CD14-positive monocyte (primary cell): Measurements from ENCODE around the gene WDR48. TPM values are rescaled to one million over a fixed set of nuclear protein-coding genes. Genes with fewer than 3 reads are reported as not detected.
A peak's percentile ranks its signal among the peaks of the same experiment; 100 is the strongest.

Experiments
- DNase-seq, 3 donors: peaks; one replicate each; pipeline ENCODE4 v3.0.0-alpha.2; 2011 to 2022
- H2AFZ ChIP-seq: 2 replicates; pipeline ENCODE4 v1.6.0; 2012; ENCODE audit warnings: mild to moderate bottlenecking, low read depth, low read length, inconsistent platforms; ENCODE audit not compliant: insufficient read depth, poor library complexity, severe bottlenecking
- H3K27ac ChIP-seq, 2 donors: 1 replicate in 1 of 2; 2 replicates in 1 of 2; pipeline ENCODE4 v1.5.1; 2012 to 2013; ENCODE audit warnings: low read length in 2 of 2, control low read depth in 1 of 2, inconsistent platforms in 1 of 2, low read depth in 1 of 2, mild to moderate bottlenecking in 1 of 2
- H3K27me3 ChIP-seq, 2 donors: one replicate each; pipeline versions ENCODE4 v1.6.0 to v1.6.1; 2011 to 2013; ENCODE audit warnings: low read length in 2 of 2; ENCODE audit not compliant: control insufficient read depth in 2 of 2, insufficient read depth in 2 of 2
- H3K36me3 ChIP-seq, 2 donors: replicated peaks in 1 of 2; 1 replicate in 1 of 2; 2 replicates in 1 of 2; pipeline versions ENCODE4 v1.5.1 to v1.6.1; 2012 to 2013; ENCODE audit warnings: low read length in 2 of 2, control low read depth in 1 of 2, inconsistent platforms in 1 of 2, mild to moderate bottlenecking in 1 of 2; ENCODE audit not compliant: insufficient read depth in 2 of 2, control insufficient read depth in 1 of 2
- H3K4me1 ChIP-seq, 2 donors: 1 replicate in 1 of 2; 2 replicates in 1 of 2; pipeline versions ENCODE4 v1.5.1 to v1.6.1; 2012 to 2013; ENCODE audit warnings: low read length in 2 of 2, control low read depth in 1 of 2, inconsistent platforms in 1 of 2, mild to moderate bottlenecking in 1 of 2, moderate library complexity in 1 of 2; ENCODE audit not compliant: insufficient read depth in 2 of 2, control insufficient read depth in 1 of 2
- H3K4me2 ChIP-seq: replicated peaks from 2 replicates; pipeline ENCODE3; 2012; ENCODE audit warnings: low read length, moderate library complexity, mild to moderate bottlenecking; ENCODE audit not compliant: poor library complexity, severe bottlenecking; ENCODE audit errors: extremely low read depth
- H3K4me3 ChIP-seq, 3 experiments: fragments of 200-600 bp in 1 of 3; sonication (generic) in 1 of 3; replicated peaks in 1 of 3; 1 replicate in 2 of 3; 2 replicates in 1 of 3; pipeline ENCODE4 v1.5.1; 2011 to 2013; ENCODE audit warnings: low read length in 3 of 3, mild to moderate bottlenecking in 3 of 3, control low read depth in 2 of 3, low read depth in 2 of 3, inconsistent platforms in 1 of 3, moderate library complexity in 1 of 3
- H3K79me2 ChIP-seq: 2 replicates; pipeline ENCODE4 v1.6.0; 2012; ENCODE audit warnings: mild to moderate bottlenecking, control low read depth, inconsistent platforms, low read length, moderate library complexity; ENCODE audit not compliant: insufficient read depth
- H3K9ac ChIP-seq: 2 replicates; pipeline ENCODE4 v1.6.0; 2017; ENCODE audit warnings: low read length, mild to moderate bottlenecking; ENCODE audit not compliant: insufficient read depth, poor library complexity, severe bottlenecking
- H3K9me3 ChIP-seq, 2 donors: replicated peaks in 1 of 2; 1 replicate in 1 of 2; 2 replicates in 1 of 2; pipeline versions ENCODE4 v1.5.1 to v1.6.1; 2012 to 2013; ENCODE audit warnings: low read length in 2 of 2, control low read depth in 1 of 2; ENCODE audit not compliant: control insufficient read depth in 1 of 2, insufficient read depth in 1 of 2
- H4K20me1 ChIP-seq: 2 replicates; pipeline ENCODE4 v1.6.0; 2012; ENCODE audit warnings: mild to moderate bottlenecking, low read length, control low read depth, moderate library complexity; ENCODE audit not compliant: insufficient read depth
- H3K27ac Mint-ChIP-seq, 7 donors: one replicate each; pipeline ENCODE4 v1.8.0; 2020; ENCODE audit warnings: mild to moderate bottlenecking in 7 of 7, mixed read lengths in 7 of 7, moderate library complexity in 6 of 7, inconsistent platforms in 2 of 7
- H3K27me3 Mint-ChIP-seq, 3 donors: one replicate each; pipeline ENCODE4 v1.8.0; 2021 to 2022; ENCODE audit warnings: low read depth in 3 of 3, mild to moderate bottlenecking in 3 of 3, mixed read lengths in 3 of 3, moderate library complexity in 3 of 3, inconsistent platforms in 1 of 3
- H3K36me3 Mint-ChIP-seq, 2 donors: one replicate each; pipeline ENCODE4 v1.8.0; 2020; ENCODE audit warnings: mixed read lengths in 2 of 2, inconsistent platforms in 1 of 2, mild to moderate bottlenecking in 1 of 2
- H3K4me1 Mint-ChIP-seq: one replicate; pipeline ENCODE4 v1.8.0; 2020; ENCODE audit warnings: mild to moderate bottlenecking, mixed read lengths
- H3K4me3 Mint-ChIP-seq, 2 donors: one replicate each; pipeline ENCODE4 v1.8.0; 2020; ENCODE audit warnings: mild to moderate bottlenecking in 2 of 2, mixed read lengths in 2 of 2, moderate library complexity in 1 of 2
- H3K9me3 Mint-ChIP-seq, 7 donors: one replicate each; pipeline ENCODE4 v1.8.0; 2020 to 2022; ENCODE audit warnings: mixed read lengths in 7 of 7, mild to moderate bottlenecking in 6 of 7, moderate library complexity in 6 of 7, inconsistent platforms in 2 of 7
- CTCF ChIP-seq: fragments of 200-600 bp; IDR thresholded peaks from one replicate; pipeline ENCODE4 v1.8.0; 2022; ENCODE audit warnings: antibody characterized with exemption, mild to moderate bottlenecking
- WGBS: methylation state at CpG from one replicate; pipeline ENCODE4 v1.1.5; 2013; ENCODE audit warnings: missing lambda C conversion rate; ENCODE audit not compliant: insufficient coverage; 5-methylcytosine and 5-hydroxymethylcytosine counted together
- intact Hi-C, 2 donors: fragments of 100-400 bp; cut with micrococcal nuclease; formaldehyde crosslinking; loops; one replicate each; pipeline versions ENCODE4 v1.15.0 to v1.15.1; 2023
- polyA plus RNA-seq, 3 donors: library from polyadenylated mRNA; depleted of rRNA in 1 of 3; unstranded in 2 of 3; stranded (reverse) in 1 of 3; fragments of 300-500 nt in 2 of 3; fragments of >200 nt in 1 of 3; fragmentation: Illumina TruSeq in 2 of 3; gene quantifications; 1 replicate in 2 of 3; 2 replicates in 1 of 3; pipeline ENCODE4 v1.2.3, GENCODE V29; 2012 to 2021

WDR48 gene
- polyA plus RNA-seq, 3 donors, result 15.0 to 22.7 (median 17.1) TPM

GRCh38 chr3:39103324-39103693 lies 51.5 kb downstream of the WDR48 start:
- H2AFZ ChIP-seq, result no peak overlapping the region
- peaks cover 29 to 41% of the 10 kb centered on the region in 2 donors for H3K36me3 ChIP-seq
- H3K27ac ChIP-seq, result peak overlapping the region in 1 of 2 donors; percentile 39
- peak overlapping the region in 3 of 7 donors; percentile 54 to 68 (median 60) for H3K27ac Mint-ChIP-seq
- H3K4me3 Mint-ChIP-seq, result no peak overlapping the region
- H3K4me1 Mint-ChIP-seq, result peaks cover 49% of the 10 kb centered on the region
- 100% methylated on average over 3 of the region's 4 CpGs for WGBS
- peaks cover 0 to 7% (median 6%) of the 10 kb centered on the region in 3 donors for H3K27me3 Mint-ChIP-seq
- peaks cover 49% of the 10 kb centered on the region for H3K79me2 ChIP-seq
- no peaks in the 10 kb centered on the region for H3K9me3 Mint-ChIP-seq
- intact Hi-C loops, result loop anchor here in 1 of 2 donors (10.0 kb wide), 1 partner anchor 181 kb away; the partner anchor contains the start of gene CX3CR1
- no peak overlapping the region for H3K4me3 ChIP-seq
- peaks cover 20 to 33% of the 10 kb centered on the region in 2 donors for H3K4me1 ChIP-seq
- no peak overlapping the region for H3K9ac ChIP-seq
- peaks cover 43 to 45% of the 10 kb centered on the region in 2 donors for H3K36me3 Mint-ChIP-seq
- peaks cover 82% of the 10 kb centered on the region for H4K20me1 ChIP-seq
- no peaks in the 10 kb centered on the region for H3K27me3 ChIP-seq
- no peaks in the 10 kb centered on the region for H3K9me3 ChIP-seq
- H3K4me2 ChIP-seq, result no peak overlapping the region
- peak; percentile 25 for TF ChIP-seq CTCF
- DNase-seq, result no peak

DNA sequence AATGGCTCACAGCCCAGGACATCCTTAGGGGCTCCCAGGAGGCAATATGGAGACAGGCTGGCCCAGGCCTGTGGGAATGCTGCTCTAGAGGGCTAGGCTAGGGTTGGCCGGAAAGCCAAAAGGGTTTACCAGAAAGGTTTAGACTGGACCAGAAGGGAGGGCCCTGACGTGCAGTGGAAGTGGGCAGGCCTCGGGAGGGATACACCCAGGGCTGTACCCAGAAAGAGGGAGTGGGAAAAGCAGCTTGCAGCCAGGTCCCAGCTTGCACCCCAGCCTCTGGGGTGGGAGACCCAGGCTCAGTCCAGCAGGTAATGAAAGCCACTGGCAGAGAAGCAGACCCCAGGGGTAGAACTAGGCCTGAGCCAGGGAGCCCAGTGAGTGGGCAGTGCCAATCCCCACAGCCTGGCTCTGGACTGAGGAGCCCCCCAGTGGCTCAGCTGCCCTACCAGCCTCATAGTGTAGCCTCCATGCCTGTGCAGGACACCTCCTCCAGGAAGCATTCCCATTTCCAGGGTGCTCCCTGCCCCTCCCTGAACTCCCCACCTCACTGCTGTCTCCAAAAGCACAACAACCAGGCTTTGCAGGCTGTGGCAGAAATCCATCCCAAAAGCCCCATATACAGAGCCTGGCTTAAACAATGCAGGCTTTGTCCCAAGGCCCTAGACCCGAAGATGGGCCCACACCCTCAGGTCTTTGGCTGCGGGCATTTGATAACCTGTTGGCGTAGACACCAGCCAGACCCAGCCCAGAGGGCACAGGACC lies 52.2 kb downstream of the WDR48 start:
- Mint-ChIP-seq H3K27me3 (peaks cover 0 to 7% (median 6%) of the 10 kb centered on the region in 3 donors), H3K9me3 (no peaks in the 10 kb centered on the region), H3K27ac (peak overlapping the region in 5 of 7 donors; percentile 41 to 68 (median 50)), H3K4me3 (no peak overlapping the region), H3K36me3 (peaks cover 36 to 38% of the 10 kb centered on the region in 2 donors), H3K4me1 (peaks cover 55% of the 10 kb centered on the region)
- H3K9ac ChIP-seq, result no peak overlapping the region
- H3K9me3 ChIP-seq, result no peaks in the 10 kb centered on the region
- WGBS, result 98% methylated on average over 6 of the region's 6 CpGs
- H3K27ac ChIP-seq, result peak overlapping the region in 1 of 2 donors; percentile 39
- intact Hi-C loops, result loop anchor here in 1 of 2 donors (10.0 kb wide), 1 partner anchor 181 kb away; the partner anchor contains the start of gene CX3CR1
- H4K20me1 ChIP-seq, result peaks cover 76% of the 10 kb centered on the region
- H3K4me1 ChIP-seq, result peaks cover 27 to 40% of the 10 kb centered on the region in 2 donors
- H3K36me3 ChIP-seq, result peaks cover 23 to 34% of the 10 kb centered on the region in 2 donors
- no peak for TF ChIP-seq CTCF
- no peak overlapping the region for H2AFZ ChIP-seq
- H3K27me3 ChIP-seq, result no peaks in the 10 kb centered on the region
- no peak overlapping the region for H3K4me2 ChIP-seq
- no peak for DNase-seq
- no peak overlapping the region for H3K4me3 ChIP-seq
- peaks cover 49% of the 10 kb centered on the region for H3K79me2 ChIP-seq
